ENCODE results near the gene NOL6.

Gene NOL6

DNA sequence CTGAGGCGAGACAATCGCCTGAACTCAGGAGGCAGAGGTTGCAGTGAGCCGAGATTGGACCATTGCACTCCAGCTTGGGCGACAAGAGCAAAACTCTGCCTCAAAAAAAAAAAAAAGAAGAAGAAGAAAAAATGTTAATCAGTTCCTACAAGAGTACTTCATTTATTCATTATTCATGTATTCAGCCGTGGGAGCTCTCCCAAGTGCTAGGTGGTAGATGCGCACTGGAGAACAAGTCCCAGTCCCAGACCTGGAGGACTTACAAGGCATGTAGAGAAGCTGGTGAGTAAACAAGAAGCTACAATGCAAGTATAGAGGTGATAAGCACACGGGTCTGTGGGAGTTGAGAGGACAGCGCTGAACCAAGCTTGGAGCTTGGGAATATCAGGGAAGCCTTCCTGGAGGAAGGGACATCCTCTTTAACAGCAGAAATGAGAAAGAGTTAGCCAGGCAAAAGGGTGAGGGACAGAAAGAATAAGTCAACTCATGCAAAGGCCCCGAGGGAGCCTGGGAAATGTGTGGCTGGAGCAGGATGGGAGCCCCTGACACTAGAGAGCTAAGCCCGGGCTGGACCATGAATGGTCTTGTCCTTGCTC, 53.9 kb downstream of the NOL6 start:
- H4K20me1 ChIP-seq (ENCODE audit: control insufficient read depth, insufficient read depth, low read depth, low read length) = no peaks in the 10 kb centered on the region
- no peaks in the 10 kb centered on the region for H3F3A ChIP-seq (ENCODE audit: control insufficient read depth, insufficient read depth)
- no peak for TF ChIP-seq EZH2phosphoT487 (IDR thresholded peaks at IDR 0.05; ENCODE audit: borderline replicate concordance, low read length)
- TF ChIP-seq, protein P1, sequence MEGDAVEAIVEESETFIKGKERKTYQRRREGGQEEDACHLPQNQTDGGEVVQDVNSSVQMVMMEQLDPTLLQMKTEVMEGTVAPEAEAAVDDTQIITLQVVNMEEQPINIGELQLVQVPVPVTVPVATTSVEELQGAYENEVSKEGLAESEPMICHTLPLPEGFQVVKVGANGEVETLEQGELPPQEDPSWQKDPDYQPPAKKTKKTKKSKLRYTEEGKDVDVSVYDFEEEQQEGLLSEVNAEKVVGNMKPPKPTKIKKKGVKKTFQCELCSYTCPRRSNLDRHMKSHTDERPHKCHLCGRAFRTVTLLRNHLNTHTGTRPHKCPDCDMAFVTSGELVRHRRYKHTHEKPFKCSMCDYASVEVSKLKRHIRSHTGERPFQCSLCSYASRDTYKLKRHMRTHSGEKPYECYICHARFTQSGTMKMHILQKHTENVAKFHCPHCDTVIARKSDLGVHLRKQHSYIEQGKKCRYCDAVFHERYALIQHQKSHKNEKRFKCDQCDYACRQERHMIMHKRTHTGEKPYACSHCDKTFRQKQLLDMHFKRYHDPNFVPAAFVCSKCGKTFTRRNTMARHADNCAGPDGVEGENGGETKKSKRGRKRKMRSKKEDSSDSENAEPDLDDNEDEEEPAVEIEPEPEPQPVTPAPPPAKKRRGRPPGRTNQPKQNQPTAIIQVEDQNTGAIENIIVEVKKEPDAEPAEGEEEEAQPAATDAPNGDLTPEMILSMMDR (IDR thresholded peaks at IDR 0.05; ENCODE audit: low read depth, low read length, poor library complexity, severe bottlenecking) = no peak
- no peaks in the 10 kb centered on the region for H3K9me2 ChIP-seq (replicated peaks; ENCODE audit: control insufficient read depth, low read length)
- no peak overlapping the region for H3K27ac ChIP-seq (ENCODE audit: low read depth, low read length)
- no peaks in the 10 kb centered on the region for H3K9me3 ChIP-seq (ENCODE audit: control insufficient read depth, insufficient read depth, low read length)
- no peak overlapping the region for H3K4me2 ChIP-seq (ENCODE audit: low read length)
- no peaks in the 10 kb centered on the region for H3K36me3 ChIP-seq (ENCODE audit: control insufficient read depth, low read length)
- no peaks in the 10 kb centered on the region for H3K4me1 ChIP-seq (ENCODE audit: control insufficient read depth, low read length)
- H3K4me3 ChIP-seq (ENCODE audit: low read length) = no peak overlapping the region
- H3K79me2 ChIP-seq (ENCODE audit: control insufficient read depth, low read length) = no peaks in the 10 kb centered on the region
- no peaks in the 10 kb centered on the region for H3K27me3 ChIP-seq (ENCODE audit: control insufficient read depth, low read length)

- H3K4me2 ChIP-seq (ENCODE audit: low read length) = no peak overlapping the region
- TF ChIP-seq, protein P1 (IDR thresholded peaks at IDR 0.05; ENCODE audit: low read depth, low read length, poor library complexity, severe bottlenecking) = no peak
- no peak for TF ChIP-seq EZH2phosphoT487 (IDR thresholded peaks at IDR 0.05; ENCODE audit: borderline replicate concordance, low read length)
Observed at GRCh38 chr9:33418090-33418489, 55.6 kb downstream of the NOL6 start.

DNA sequence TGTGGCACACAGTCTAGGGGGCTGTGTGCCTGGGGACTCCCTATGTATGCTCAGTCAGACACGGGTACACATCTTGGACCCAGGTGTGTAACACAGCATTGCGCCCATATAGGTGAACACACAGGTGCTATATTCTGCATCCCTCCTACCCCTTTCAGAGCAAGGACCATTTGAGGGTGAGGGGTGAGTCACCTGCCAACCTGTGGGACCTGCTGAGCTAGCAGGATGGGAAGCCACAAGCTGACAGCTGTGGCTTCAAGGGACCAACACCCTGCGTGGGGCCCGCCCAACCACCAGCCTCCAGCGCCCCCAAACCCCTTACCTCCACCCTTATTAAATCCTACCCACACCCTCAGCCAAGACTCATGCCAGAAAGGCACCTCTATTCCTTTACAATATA, 56.7 kb downstream of the NOL6 start:
- Histone ChIP-seq H3K27ac (ENCODE audit: low read depth, low read length) (no peak overlapping the region), H3K36me3 (ENCODE audit: control insufficient read depth, low read length) (no peaks in the 10 kb centered on the region), H3K4me1 (ENCODE audit: control insufficient read depth, low read length) (no peaks in the 10 kb centered on the region), H4K20me1 (ENCODE audit: control insufficient read depth, insufficient read depth, low read depth, low read length) (no peaks in the 10 kb centered on the region), H3F3A (ENCODE audit: control insufficient read depth, insufficient read depth) (no peaks in the 10 kb centered on the region), H3K9me2 (replicated peaks; ENCODE audit: control insufficient read depth, low read length) (no peaks in the 10 kb centered on the region), H3K4me2 (ENCODE audit: low read length) (no peak overlapping the region), H3K79me2 (ENCODE audit: control insufficient read depth, low read length) (no peaks in the 10 kb centered on the region), H3K4me3 (ENCODE audit: low read length) (no peak overlapping the region), H3K9me3 (ENCODE audit: control insufficient read depth, insufficient read depth, low read length) (no peaks in the 10 kb centered on the region), H3K27me3 (ENCODE audit: control insufficient read depth, low read length) (no peaks in the 10 kb centered on the region)
- TF ChIP-seq, protein P1 (IDR thresholded peaks at IDR 0.05; ENCODE audit: low read depth, low read length, poor library complexity, severe bottlenecking) = no peak
- TF ChIP-seq EZH2phosphoT487 (IDR thresholded peaks at IDR 0.05; ENCODE audit: borderline replicate concordance, low read length) = no peak

More at GRCh38 chr9:33418090-33418489, 55.6 kb downstream of the NOL6 start:
- Histone ChIP-seq H3K36me3 (ENCODE audit: control insufficient read depth, low read length) (no peaks in the 10 kb centered on the region), H3K27me3 (ENCODE audit: control insufficient read depth, low read length) (no peaks in the 10 kb centered on the region), H3K9me3 (ENCODE audit: control insufficient read depth, insufficient read depth, low read length) (no peaks in the 10 kb centered on the region), H3K79me2 (ENCODE audit: control insufficient read depth, low read length) (no peaks in the 10 kb centered on the region), H3K4me1 (ENCODE audit: control insufficient read depth, low read length) (no peaks in the 10 kb centered on the region), H3F3A (ENCODE audit: control insufficient read depth, insufficient read depth) (no peaks in the 10 kb centered on the region), H3K27ac (ENCODE audit: low read depth, low read length) (no peak overlapping the region), H3K4me3 (ENCODE audit: low read length) (no peak overlapping the region), H4K20me1 (ENCODE audit: control insufficient read depth, insufficient read depth, low read depth, low read length) (no peaks in the 10 kb centered on the region), H3K9me2 (replicated peaks; ENCODE audit: control insufficient read depth, low read length) (no peaks in the 10 kb centered on the region)

All from DOHH2 (cell line).